Measurements from ENCODE around the gene DOK5.
"Not testable (repeated sequence)": the region's sequence is repeated elsewhere in the genome, so short reads cannot be mapped to it uniquely, and the experiment has no call there.

The DOK5 gene

GRCh38 chr20:54475334-54476168, at the start of gene DOK5:
Gene DOK5 (plus strand): TSS chr20:54475593. CDS start chr20:54475947, 354 bp downstream.
- DNase-seq (ENCODE audit: low spot score), result no peak

DNA sequence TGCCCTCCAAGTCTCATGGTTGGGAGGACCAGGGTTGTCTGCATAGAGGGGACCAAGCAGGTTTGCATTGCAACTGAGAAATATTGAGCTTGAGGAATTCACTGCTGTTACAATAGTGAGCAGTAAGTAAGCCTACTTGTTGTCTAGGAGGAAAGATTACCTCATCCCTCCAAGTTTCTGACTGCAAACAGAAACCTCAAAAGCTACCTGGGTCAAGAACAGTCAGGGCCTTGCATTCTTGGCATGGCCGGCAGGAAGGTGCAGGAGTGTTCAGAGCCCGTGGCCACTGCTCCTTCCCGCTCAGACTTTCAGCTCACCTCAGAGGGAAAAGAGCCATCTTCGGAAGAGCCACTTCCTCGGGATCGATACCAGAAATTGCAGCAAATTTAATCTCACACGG, 46.0 kb upstream of the DOK5 start:
- DNase-seq (ENCODE audit: low spot score), result no peak

DNA sequence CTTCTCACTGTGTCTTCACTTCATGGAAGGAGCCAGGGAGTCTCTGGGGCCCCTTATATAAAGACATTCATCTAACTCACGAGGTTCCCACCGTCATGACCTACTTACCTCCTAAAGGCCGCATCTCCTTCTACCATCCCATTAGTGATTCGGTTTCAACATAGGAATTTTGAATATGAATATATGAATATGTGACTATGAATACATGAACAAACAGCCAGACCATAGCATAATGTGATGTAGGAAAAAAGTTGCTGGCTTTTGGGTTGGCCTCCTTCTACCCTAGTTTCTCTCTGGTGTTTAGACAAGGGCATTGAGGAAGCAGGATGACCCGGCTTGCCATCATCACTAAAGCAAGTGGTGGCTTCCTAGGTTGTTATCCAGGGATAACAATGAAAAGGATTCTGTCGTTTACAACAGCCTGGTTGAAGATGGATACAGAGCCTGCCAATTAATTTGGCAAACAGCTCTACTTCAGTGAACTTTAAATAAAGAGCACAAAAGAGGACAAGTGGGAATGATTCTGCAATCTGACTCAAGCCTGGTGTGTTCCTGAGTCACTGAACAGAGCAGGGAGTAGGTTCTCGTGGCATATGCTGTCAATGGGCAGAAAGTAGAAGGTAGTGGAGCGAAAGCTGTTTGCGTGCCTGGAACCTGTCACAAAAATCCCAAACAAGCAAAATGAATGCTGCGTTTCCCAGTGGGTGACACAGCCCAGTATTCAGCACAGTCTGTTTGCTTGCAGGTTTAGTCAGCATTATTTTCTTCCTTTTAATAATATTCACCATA, 44.0 kb upstream of the DOK5 start:
- DNase-seq (ENCODE audit: low spot score), result no peak

DNA sequence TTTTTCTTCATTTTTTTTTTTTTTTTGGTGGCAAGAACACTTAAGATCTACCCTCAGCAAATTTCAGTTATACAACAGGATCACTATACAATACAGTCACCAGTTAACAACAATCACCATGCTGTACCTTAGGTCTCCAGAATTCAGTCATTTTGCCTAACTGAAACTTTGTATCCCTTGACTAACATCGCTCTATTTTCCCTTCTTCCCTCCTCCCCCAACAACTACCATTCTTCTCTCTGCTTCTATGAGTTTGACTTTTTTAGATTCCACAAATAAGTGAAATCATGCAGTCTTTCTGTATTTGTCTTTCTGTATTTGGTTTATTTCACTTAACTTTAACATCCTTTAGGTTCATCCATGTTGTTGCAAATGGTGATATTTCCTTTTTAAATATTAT, 42.4 kb upstream of the DOK5 start:
- DNase-seq (ENCODE audit: low spot score), result no peak

GRCh38 chr20:54433636-54434035, 41.8 kb upstream of the DOK5 start:
- no peak for DNase-seq (ENCODE audit: low spot score)

GRCh38 chr20:54434196-54434595, 41.2 kb upstream of the DOK5 start:
- no peak for DNase-seq (ENCODE audit: low spot score)

GRCh38 chr20:54435015-54435414, 40.4 kb upstream of the DOK5 start:
- DNase-seq (ENCODE audit: low spot score), result no peak

- DNase-seq (ENCODE audit: low spot score), result not testable (repeated sequence)
Measured at GRCh38 chr20:54436410-54436809, 39.0 kb upstream of the DOK5 start.

GRCh38 chr20:54438166-54438565, 37.2 kb upstream of the DOK5 start:
- DNase-seq (ENCODE audit: low spot score), result no peak

DNA sequence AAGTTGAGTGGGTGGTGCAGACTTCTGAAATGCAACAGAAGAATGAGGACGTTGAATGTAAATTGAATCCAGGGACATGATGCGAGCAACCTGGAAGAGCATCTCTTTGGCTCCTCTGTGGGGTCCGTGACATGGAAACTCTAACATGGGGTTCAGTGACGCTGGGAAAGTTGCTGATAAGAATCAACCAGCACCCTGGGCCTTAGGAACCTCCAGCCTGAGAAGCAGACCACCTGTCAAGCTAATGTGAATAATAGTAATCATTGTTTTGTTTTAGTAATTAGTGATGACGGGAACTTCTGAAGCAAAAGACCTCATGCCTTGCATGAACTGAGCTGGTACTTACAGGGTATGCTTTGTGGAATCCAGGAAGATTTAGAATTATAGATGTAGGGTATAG, 25.2 kb upstream of the DOK5 start:
- DNase-seq (ENCODE audit: low spot score), result no peak

GRCh38 chr20:54451171-54451570, 24.2 kb upstream of the DOK5 start:
- no peak for DNase-seq (ENCODE audit: low spot score)

DNA sequence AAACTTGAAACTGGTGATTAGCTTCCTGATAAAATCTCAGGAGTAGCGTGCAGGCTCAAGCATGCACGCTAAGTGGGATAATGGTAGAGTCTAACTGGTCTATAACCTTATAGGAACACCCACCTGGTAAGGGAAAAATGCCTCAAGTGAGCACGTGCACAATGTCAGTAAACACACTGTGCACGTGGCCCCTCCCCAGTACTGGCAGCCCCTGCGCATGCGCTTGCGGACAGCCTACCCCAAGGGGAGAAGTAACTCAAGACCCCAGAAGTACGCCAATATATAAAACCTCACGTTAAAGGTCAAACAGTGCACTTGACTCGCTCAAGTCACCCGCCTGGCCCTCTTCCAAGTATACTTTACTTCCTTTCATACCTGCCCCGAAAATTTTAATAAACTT, 23.1 kb upstream of the DOK5 start:
- no peak for DNase-seq (ENCODE audit: low spot score)

DNA sequence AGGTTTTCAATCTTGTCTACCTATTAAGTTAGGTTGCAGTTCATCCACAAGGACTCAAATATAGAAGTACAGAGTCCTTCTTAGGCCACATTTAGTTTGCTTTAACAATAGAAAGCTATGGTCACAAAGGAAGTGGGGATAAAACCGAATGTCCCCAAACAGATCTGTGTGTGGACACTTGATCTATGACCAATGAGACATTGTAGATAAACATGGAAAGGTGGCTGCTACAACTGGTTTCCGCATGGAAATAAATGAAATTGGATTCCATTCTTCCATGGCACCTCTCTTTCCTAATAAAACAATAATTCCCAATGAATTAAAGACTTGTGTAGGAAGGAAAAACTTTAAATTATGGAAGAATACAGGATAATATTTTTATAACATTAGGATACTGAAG, 20.4 kb upstream of the DOK5 start:
- DNase-seq (ENCODE audit: low spot score), result no peak

GRCh38 chr20:54456423-54456822, 19.0 kb upstream of the DOK5 start:
- DNase-seq (ENCODE audit: low spot score), result no peak

GRCh38 chr20:54456961-54457360, 18.4 kb upstream of the DOK5 start:
- no peak for DNase-seq (ENCODE audit: low spot score)

- no peak for DNase-seq (ENCODE audit: low spot score)
Measured at GRCh38 chr20:54458219-54458618, 17.2 kb upstream of the DOK5 start.

GRCh38 chr20:54459279-54459678, 16.1 kb upstream of the DOK5 start:
- no peak for DNase-seq (ENCODE audit: low spot score)

DNA sequence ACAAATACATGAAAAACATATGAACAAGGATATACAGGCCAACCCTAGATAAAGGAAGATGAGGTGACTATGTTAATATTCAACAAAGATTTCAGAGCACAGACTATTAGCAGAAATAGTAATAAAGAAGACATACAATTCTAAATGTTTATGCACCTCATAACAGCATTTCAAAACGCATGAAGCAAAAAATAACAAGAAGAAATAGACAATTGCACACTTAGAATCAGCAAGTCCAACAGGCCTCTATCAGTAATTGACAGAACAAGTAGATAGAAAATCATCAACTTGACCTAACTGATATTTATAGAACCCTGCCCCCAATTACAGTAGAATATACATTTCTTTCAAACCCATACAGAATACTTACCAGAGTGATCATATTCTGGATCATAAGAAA, 11.4 kb upstream of the DOK5 start:
- no peak for DNase-seq (ENCODE audit: low spot score)

GRCh38 chr20:54466127-54466526, 9.3 kb upstream of the DOK5 start:
- no peak for DNase-seq (ENCODE audit: low spot score)

DNA sequence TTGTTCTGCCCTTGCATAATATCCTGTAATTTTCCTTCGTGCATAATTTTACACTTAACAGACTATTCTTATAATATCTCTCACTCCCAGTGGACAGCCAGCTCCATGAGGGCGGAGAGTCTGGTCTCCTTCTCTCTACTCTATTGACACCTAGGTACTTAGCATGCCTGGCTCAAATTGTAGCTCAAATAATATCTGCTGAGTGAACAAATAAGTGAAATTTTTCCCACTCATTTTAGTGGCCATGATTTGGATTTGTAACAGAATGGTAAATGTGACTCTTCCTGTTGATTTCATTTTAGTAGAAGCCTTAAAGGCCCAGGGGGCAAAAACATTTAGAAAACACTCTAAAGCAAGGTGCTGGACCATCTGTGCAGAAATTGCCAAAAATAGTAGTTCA, 7.8 kb upstream of the DOK5 start:
- no peak for DNase-seq (ENCODE audit: low spot score)

- DNase-seq (ENCODE audit: low spot score), result no peak
Measured at GRCh38 chr20:54468082-54468481, 7.3 kb upstream of the DOK5 start.

DNA sequence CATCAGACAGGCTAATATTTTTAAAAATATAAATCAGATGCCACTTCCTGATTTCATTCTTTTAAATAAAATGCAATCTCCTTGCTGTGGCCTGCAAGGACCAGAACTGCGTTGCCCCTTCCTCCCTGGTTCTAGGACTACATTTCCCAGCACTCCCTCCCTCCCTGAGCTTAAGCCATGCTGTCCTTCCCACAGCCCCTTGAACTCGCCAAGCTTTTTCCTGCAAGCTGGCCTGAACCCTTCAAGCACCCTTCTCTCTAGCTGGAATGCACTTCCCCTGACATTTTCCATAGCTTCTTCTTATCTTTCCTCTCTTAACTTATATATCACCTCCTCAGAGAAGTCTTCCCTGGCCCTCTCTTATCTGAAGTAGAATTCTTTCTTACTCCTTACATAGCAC, 6.1 kb upstream of the DOK5 start:
- no peak for DNase-seq (ENCODE audit: low spot score)

DNA sequence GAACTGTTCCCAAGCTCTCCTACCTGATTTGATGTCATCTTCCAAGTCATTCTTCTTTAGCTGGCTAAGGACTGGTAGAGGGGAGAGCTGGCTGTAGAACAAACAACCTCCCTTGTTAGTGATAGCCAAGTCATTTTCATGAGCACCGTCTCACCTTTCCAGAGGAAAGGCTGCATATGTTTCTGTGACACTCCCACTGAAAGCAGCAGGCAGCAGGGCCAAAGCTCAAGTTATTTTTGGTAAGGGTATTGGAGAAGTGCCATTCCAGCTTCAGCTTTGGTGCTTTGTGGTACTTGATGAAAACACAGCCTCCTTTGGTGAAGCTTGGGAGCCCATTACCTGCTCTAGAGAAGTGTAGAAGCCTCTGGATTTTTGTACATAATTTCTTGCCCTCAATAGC, 5.4 kb upstream of the DOK5 start:
- no peak for DNase-seq (ENCODE audit: low spot score)

GRCh38 chr20:54470697-54471096, 4.7 kb upstream of the DOK5 start:
- DNase-seq (ENCODE audit: low spot score), result no peak

Data from hematopoietic multipotent progenitor cell treated with erythropoietin and hydrocortisone succinate and interleukin-3 and kit ligand, for 15 days (in vitro differentiated cells).